ENCODE data around the gene FER. TPM values are rescaled to one million over a fixed set of nuclear protein-coding genes. Genes with fewer than 3 reads are reported as not detected.
"Not testable (repeated sequence)": the region's sequence is repeated elsewhere in the genome, so short reads cannot be mapped to it uniquely, and the experiment has no call there.

FER gene
- total RNA-seq, 2 donors from 2014 or later: 9.5 to 9.9 TPM

DNA sequence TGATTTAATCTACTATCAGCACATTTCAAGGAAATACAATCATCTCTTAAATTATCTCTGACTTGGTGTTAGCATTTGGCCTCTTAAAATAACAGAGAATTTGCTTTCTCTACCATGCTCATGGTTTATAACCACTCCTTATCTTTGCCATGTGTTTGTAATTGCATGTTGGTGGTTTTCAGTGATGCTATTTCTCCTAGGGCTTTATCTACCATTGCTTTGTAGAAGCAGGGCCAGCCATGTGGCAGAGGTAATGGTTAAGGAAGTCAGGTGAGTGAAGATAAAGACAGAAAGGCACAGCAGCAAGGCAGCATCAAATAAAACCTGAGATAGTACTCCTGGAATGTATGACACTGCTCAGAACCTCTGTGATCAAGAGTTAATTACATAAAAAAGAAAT lies 206.2 kb downstream of the FER start:
- H3K9me3 Mint-ChIP-seq: no peaks in the 10 kb centered on the region
- no peaks in the 10 kb centered on the region for H3K27me3 Mint-ChIP-seq
- H3K4me1 Mint-ChIP-seq: no peaks in the 10 kb centered on the region
- no peak overlapping the region for H3K27ac Mint-ChIP-seq
- ATAC-seq (replicated peaks): no peak
- H3K36me3 Mint-ChIP-seq (ENCODE audit: low read depth): no peaks in the 10 kb centered on the region
- H3K4me3 Mint-ChIP-seq: no peak overlapping the region

DNA sequence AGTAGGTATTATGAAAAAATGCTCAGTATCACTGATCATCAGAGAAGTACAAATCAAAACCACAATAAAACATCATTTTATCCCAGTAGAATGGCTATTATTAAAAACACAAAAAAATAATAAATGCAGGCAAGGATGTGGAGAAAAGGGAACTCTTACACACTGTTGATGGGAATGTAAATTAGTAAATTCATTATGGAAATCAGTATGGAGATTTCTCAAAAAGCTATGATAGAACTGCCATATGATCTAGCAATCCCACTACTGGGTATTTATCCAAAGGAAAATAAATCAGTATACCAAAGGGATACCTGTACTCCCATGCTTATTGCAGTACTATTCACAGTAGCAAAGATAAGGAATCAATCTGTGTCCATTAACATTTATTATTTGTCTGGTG lies 209.6 kb downstream of the FER start:
- no peaks in the 10 kb centered on the region for H3K36me3 Mint-ChIP-seq (ENCODE audit: low read depth)
- no peaks in the 10 kb centered on the region for H3K27me3 Mint-ChIP-seq
- no peaks in the 10 kb centered on the region for H3K4me1 Mint-ChIP-seq
- no peak for ATAC-seq (replicated peaks)
- H3K4me3 Mint-ChIP-seq: no peak overlapping the region
- no peak overlapping the region for H3K27ac Mint-ChIP-seq
- H3K9me3 Mint-ChIP-seq: no peaks in the 10 kb centered on the region

DNA sequence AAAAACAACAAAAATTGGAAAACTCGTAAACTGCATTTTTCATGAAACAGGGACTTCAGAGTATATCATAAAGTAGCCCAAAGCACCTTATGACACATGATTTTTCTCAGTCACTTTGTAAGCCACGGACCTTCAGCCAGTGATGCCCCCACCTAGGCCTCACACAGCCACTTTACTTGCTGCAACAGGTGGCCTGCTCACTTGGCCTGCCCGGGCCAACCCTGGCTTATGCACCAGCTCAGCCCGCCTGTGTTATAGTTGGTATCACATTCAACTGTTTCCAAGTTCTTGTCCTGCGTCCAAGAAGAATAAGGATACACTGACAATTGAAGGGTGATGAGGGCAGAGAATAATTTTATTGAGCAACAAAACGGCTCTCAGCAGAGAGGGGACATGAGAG lies 219.2 kb downstream of the FER start:
- H3K36me3 Mint-ChIP-seq (ENCODE audit: low read depth): no peaks in the 10 kb centered on the region
- H3K27ac Mint-ChIP-seq: no peak overlapping the region
- H3K27me3 Mint-ChIP-seq: no peaks in the 10 kb centered on the region
- H3K9me3 Mint-ChIP-seq: no peaks in the 10 kb centered on the region
- no peak for ATAC-seq (replicated peaks)
- no peaks in the 10 kb centered on the region for H3K4me1 Mint-ChIP-seq
- H3K4me3 Mint-ChIP-seq: no peak overlapping the region

DNA sequence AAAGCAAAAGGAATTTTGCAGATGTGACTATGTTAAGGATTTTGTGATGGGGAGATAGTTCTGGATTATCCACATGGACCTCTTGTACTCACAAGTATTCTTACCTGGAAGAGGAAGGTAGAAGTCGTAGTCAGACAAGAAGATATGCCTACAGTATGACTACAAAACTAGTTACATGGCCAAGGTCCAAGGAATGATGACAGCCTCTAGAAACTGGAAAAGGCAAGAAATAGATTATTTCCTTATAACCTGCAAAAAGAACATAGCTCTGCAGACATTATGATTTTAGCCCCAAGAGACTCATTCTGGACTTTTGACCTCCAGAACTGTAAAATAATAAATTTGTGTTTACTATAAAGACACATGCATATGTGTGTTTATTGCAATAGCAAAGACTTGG lies 226.9 kb downstream of the FER start:
- ATAC-seq (replicated peaks): no peak
- Mint-ChIP-seq H3K4me1 (no peaks in the 10 kb centered on the region), H3K9me3 (no peaks in the 10 kb centered on the region)

DNA sequence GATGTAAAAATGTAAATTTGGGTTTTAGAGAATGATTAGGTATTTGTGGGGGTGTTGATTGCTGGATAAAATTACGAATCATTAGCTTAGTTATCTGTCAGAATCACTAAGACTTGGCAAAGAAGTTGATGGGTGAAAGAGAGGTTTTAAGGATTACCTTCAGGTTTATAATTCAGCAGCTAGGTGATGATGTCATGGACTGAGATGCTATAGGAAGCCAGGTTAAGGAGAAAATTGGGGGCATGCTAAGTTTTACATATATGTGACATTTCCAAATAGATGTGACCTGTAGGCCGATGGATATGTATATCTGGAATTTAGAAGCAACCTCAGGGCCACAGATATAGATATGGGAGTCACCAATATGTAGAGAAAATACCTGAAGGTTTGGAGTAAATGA lies 228.0 kb downstream of the FER start:
- Mint-ChIP-seq H3K9me3 (no peaks in the 10 kb centered on the region), H3K27ac (no peak overlapping the region), H3K4me1 (no peaks in the 10 kb centered on the region), H3K4me3 (no peak overlapping the region), H3K27me3 (no peaks in the 10 kb centered on the region), H3K36me3 (ENCODE audit: low read depth) (no peaks in the 10 kb centered on the region)
- no peak for ATAC-seq (replicated peaks)

More for the DNA sequence above, 226.9 kb downstream of the FER start:
- no peaks in the 10 kb centered on the region for H3K27me3 Mint-ChIP-seq
- no peak overlapping the region for H3K27ac Mint-ChIP-seq
- no peak overlapping the region for H3K4me3 Mint-ChIP-seq
- no peaks in the 10 kb centered on the region for H3K36me3 Mint-ChIP-seq (ENCODE audit: low read depth)

DNA sequence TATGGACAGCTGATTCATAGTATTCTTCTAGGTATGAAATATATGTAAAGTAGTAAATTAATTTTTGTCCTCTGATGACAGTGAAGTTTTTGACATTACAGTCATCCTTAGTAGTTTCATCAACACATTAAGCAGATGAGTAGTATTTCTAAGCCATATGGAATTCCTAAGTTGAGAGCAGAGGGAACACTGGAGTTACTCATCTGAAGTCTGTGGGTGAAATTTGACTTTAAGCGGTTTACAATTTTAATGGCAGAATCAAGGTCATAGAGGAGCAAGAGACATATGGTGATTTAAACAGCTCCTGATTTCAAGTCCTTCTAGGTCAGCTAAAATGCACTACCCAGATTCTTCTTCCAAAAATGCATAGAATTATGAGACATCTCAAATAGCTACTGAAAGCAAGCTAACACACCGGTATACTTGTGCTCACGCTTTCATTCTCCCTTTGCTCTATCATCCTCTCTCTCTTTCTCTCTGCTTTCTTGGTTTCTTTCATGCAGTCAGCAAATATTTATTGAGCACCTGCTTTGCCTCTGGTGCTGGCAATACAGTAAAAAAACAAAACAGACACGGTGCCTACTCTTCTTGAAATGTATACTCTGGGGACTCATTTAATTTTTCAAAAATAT lies 235.9 kb downstream of the FER start:
- no peaks in the 10 kb centered on the region for H3K36me3 Mint-ChIP-seq (ENCODE audit: low read depth)
- H3K9me3 Mint-ChIP-seq: no peaks in the 10 kb centered on the region
- no peak overlapping the region for H3K4me3 Mint-ChIP-seq
- no peak overlapping the region for H3K27ac Mint-ChIP-seq
- no peaks in the 10 kb centered on the region for H3K27me3 Mint-ChIP-seq
- H3K4me1 Mint-ChIP-seq: no peaks in the 10 kb centered on the region
- ATAC-seq (replicated peaks): no peak

DNA sequence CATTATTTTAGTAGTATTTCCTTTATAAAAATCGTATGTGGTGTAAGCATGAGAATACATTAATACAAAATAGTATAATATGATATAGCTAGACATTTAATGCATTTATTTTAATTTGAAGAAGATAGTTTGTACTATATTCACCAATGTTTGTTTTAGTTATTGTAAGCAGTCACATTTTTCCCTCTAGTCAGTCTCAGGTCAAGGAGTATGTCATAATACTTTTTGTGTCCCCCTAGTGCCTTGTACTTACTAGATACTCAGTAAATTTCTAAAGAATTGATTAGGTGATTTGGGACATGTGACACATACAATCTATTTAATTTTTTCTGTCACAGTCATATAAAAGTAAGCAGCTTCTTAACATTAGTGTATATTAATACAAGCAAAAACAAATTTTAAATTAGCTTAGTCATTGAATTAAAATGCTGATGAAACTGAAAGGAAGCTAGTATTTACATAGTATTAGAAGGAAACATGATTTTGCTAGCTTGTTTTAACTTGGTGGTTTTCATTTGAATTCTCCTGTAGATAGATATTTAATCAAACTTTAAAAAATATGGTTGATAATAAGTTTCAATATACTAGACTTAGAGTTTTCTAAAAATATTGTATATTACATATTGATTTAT lies 242.2 kb downstream of the FER start:
- ATAC-seq (replicated peaks): no peak

DNA sequence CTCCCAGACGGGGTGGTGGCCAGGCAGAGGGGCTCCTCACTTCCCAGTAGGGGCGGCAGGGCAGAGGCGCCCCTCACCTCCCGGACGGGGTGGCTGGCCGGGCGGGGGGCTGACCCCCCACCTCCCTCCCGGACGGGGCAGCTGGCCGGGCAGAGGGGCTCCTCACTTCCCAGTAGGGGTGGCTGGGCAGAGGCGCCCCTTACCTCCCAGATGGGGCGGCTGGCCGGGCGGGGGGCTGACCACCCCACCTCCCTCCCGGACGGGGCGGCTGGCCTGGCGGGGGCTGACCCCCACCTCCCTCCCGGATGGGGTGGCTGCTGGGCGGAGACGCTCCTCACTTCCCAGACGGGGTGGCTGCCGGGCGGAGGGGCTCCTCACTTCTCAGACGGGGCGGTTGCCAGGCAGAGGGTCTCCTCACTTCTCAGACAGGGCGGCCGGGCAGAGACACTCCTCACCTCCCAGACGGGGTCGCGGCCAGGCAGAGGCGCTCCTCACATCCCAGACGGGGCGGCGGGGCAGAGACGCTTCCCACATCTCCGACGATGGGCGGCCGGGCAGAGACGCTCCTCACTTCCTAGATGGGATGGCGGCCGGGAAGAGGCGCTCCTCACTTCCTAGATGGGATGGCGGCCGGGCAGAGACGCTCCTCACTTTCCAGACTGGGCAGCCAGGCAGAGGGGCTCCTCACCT lies 244.8 kb downstream of the FER start:
- not testable (repeated sequence) for H3K27ac Mint-ChIP-seq; ATAC-seq (replicated peaks); H3K9me3 Mint-ChIP-seq; H3K4me1 Mint-ChIP-seq; H3K36me3 Mint-ChIP-seq (ENCODE audit: low read depth); H3K27me3 Mint-ChIP-seq; H3K4me3 Mint-ChIP-seq

More for the DNA sequence above, 242.2 kb downstream of the FER start:
- Mint-ChIP-seq H3K9me3 (no peaks in the 10 kb centered on the region), H3K4me3 (no peak overlapping the region), H3K27ac (no peak overlapping the region), H3K36me3 (ENCODE audit: low read depth) (no peaks in the 10 kb centered on the region), H3K27me3 (no peaks in the 10 kb centered on the region), H3K4me1 (no peaks in the 10 kb centered on the region)

DNA sequence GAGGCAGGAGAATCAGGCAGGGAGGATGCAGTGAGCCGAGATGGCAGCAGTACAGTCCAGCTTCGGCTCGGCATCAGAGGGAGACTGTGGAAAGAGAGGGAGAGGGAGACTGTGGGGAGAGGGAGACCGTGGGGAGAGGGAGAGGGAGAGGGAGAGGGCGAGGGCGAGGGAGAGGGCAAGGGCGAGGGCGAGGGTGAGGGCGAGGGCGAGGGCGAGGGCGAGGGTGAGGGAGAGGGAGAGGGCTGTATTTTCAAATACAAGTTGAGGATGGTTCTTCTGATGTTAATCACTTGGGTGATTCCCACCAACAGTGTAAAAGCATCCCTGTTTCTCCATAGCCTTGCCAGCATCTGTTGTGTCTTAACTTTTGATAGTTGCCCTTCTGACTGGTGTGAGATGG lies 245.7 kb downstream of the FER start:
- not testable (repeated sequence) for H3K27ac Mint-ChIP-seq; H3K4me1 Mint-ChIP-seq; H3K27me3 Mint-ChIP-seq; H3K36me3 Mint-ChIP-seq (ENCODE audit: low read depth); H3K4me3 Mint-ChIP-seq; H3K9me3 Mint-ChIP-seq; ATAC-seq (replicated peaks)

DNA sequence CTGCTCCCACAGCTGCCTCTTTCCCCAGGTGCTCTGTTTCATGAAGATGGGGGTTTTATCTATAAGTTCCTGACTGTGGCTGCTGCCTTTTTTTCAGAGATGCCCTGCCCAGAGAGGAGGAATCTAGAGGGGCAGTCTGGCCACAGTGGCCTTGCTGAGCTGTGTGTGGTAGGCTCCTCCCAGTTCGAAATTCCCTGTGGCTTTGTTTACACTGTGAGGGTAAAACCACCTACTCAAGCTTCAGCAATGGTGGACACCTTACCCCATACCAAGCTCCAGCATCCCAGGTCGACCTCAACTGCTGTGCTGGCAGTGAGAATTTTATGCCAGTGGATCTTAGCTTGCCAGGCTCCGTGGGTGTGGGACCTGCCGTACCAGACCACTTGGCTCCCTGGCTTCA lies 250.0 kb downstream of the FER start:
- Mint-ChIP-seq H3K36me3 (ENCODE audit: low read depth) (no peaks in the 10 kb centered on the region), H3K27ac (no peak overlapping the region)

DNA sequence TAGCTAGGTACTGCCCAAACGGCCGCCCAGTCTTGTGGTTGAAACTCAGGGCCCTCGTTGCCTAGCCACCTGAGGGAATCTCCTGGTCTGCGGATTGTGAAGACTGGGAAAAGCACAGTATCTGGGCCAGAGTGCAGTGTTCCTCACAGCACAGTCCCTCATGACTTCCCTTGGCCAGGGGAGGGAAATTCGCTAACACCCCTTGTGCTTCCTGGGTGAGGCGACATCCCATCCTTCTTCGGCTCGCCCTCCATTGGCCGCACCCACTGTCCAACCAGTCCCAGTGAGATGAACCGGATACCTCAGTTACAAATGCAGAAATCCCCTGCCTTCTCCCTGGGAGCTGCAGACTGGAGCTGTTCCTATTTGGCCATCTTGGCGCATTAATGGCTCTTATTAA lies 250.5 kb downstream of the FER start:
- Mint-ChIP-seq H3K27me3 (no peaks in the 10 kb centered on the region), H3K4me3 (no peak overlapping the region), H3K36me3 (ENCODE audit: low read depth) (no peaks in the 10 kb centered on the region), H3K27ac (no peak overlapping the region), H3K4me1 (no peaks in the 10 kb centered on the region), H3K9me3 (no peaks in the 10 kb centered on the region)
- no peak for ATAC-seq (replicated peaks)

More for the DNA sequence above, 250.0 kb downstream of the FER start:
- no peaks in the 10 kb centered on the region for H3K4me1 Mint-ChIP-seq
- no peaks in the 10 kb centered on the region for H3K27me3 Mint-ChIP-seq
- ATAC-seq (replicated peaks): no peak
- H3K4me3 Mint-ChIP-seq: no peak overlapping the region
- H3K9me3 Mint-ChIP-seq: no peaks in the 10 kb centered on the region

DNA sequence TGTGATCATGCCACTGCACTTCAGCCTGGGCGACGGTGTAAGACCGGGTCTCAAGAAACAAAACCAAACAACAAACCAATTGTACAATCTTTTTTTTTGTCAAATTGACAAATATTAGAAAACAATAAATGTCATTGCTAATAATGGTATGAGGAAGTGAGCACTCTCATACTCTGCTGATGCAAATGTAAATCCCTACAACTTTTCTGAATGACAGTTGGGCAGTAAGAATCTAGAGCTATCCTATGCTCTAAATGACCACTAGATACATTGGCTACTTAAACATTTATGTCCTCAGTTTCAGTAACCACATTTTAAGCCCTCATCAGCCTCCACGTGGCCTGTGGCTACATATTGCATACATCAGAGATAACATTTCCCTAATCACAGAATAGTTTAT lies 256.2 kb downstream of the FER start:
- Mint-ChIP-seq H3K4me1 (no peaks in the 10 kb centered on the region), H3K4me3 (no peak overlapping the region), H3K27ac (no peak overlapping the region), H3K27me3 (no peaks in the 10 kb centered on the region), H3K9me3 (no peaks in the 10 kb centered on the region), H3K36me3 (ENCODE audit: low read depth) (no peaks in the 10 kb centered on the region)
- no peak for ATAC-seq (replicated peaks)

DNA sequence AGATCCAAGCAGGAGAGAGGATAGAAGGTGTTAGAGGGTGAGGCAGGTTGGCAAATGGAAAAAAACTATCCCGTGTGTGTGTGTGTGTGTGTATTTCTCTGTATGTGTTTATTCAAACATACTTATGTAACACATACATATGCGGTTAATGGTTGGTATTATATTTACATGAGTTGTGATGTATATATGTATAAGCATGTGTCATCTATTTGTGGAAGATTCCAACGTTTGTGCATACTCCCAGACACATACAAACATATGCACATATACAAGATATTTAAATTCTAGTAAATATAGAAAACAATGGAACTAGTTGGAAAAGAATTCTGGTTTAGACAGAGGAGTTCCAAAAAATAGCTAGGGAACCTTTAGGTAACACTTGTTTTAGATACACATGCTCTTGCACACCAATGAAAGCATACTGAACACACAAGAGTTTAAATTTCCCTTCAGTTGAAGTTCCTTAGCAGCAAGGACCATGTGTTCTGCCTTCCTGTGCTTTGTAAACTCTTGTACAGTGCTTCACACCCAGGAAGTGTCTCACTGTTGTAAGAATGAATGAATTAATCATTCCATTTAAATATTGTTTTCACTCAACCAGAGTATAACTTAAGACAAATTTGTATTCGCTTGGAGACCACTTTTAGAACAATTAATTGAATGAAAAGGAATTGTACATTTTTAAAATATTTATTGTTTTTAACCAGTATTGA lies 257.8 kb downstream of the FER start:
- H3K4me1 Mint-ChIP-seq: no peaks in the 10 kb centered on the region
- H3K36me3 Mint-ChIP-seq (ENCODE audit: low read depth): no peaks in the 10 kb centered on the region
- no peak for ATAC-seq (replicated peaks)
- no peaks in the 10 kb centered on the region for H3K9me3 Mint-ChIP-seq
- H3K27ac Mint-ChIP-seq: no peak overlapping the region
- H3K4me3 Mint-ChIP-seq: no peak overlapping the region
- H3K27me3 Mint-ChIP-seq: no peaks in the 10 kb centered on the region

DNA sequence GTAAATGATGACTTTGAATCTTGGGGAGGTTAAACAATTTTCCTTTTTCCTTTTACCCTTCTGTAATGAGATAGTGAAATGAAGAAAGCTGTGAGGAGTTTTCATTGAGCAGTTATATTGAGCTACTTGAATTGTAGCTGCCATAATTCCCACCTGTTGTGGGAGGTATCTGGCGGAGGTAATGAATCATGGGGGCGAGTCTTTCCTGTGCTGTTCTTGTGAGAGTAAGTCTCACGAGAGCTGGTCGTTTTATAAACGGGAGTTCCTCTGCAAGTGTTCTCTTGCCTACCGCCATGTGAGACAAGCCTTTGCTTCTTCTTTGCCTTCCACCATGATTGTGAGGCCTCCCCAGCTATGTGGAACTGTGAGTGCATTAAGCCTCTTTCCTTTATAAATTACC lies 258.4 kb downstream of the FER start:
- no peaks in the 10 kb centered on the region for H3K27me3 Mint-ChIP-seq
- H3K4me3 Mint-ChIP-seq: no peak overlapping the region
- ATAC-seq (replicated peaks): no peak
- H3K9me3 Mint-ChIP-seq: no peaks in the 10 kb centered on the region
- H3K4me1 Mint-ChIP-seq: no peaks in the 10 kb centered on the region
- H3K27ac Mint-ChIP-seq: no peak overlapping the region
- H3K36me3 Mint-ChIP-seq (ENCODE audit: low read depth): no peaks in the 10 kb centered on the region

DNA sequence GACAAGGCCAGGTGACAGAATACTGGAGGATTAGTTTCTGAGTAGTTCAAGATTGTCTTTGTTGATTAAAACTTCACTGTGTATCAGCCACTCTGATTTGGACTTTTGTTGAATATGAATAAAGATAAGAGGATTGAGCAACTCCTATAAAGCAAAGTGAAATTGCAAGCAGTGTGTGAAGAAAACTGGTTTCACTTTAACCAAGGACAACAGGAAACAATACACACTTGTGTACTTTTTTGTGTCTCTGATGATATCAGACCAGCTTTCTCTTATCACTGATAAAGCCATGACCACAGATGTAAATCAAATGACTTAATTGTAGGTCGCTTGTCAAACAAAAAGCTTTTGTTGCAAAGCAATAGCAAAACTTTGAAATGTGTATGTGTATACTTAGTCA lies 268.6 kb downstream of the FER start:
- H3K4me3 Mint-ChIP-seq: no peak overlapping the region
- H3K4me1 Mint-ChIP-seq: no peaks in the 10 kb centered on the region
- ATAC-seq (replicated peaks): no peak
- H3K9me3 Mint-ChIP-seq: no peaks in the 10 kb centered on the region
- H3K36me3 Mint-ChIP-seq (ENCODE audit: low read depth): no peaks in the 10 kb centered on the region
- no peaks in the 10 kb centered on the region for H3K27me3 Mint-ChIP-seq
- no peak overlapping the region for H3K27ac Mint-ChIP-seq

Data from activated T-helper 17 cell treated with anti-CD3 and anti-CD28 coated beads, Interleukin-2, amount 50 U/mL, for 72 hours (primary cell).